DMS53 treated with DMSO at 0.1 percent for 48 hours (cell line): Measurements from ENCODE around the gene DUSP2.
A peak's percentile ranks its signal among the peaks of the same experiment; 100 is the strongest.

Experiments
- DNase-seq: peaks from one replicate; lab custom pipeline; 2025; ENCODE audit not compliant: unreplicated experiment; lab: John Stamatoyannopoulos, UW

Gene DUSP2

GRCh38 chr2:96131813-96132745, 13.2 kb downstream of the DUSP2 start:
- DNase-seq, result no peak

DNA sequence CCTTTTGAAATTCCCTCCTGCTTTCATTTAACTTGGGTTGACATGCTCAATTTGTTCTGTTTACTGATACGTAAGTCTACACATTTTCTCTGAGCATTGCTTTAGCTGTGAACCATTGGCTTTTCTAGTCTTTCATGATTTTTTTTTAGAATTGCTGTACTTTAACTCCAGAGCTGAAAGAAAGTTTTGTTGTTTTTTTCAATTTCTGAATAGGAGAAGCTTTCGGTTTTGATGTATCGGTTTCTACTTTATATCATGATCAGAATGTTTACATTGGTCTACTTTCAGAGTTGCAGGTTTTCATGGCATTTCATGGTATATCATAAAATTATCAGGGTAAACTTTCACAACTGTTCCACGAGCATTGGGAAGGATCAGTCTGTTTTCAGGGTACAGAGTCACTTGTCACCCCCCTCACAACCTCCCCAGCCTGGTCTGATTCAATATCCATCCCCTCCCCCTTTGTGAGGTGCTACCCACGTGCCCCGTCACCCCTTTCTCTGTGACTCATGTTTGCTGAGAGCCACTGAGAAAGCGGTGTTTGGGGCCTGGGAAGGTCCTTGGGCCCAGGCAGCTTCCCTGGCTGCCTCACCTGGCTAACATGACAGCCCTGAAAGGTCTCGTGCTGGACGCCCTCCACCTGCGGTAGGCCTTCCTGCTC, 14.0 kb downstream of the DUSP2 start:
- no peak for DNase-seq

DNA sequence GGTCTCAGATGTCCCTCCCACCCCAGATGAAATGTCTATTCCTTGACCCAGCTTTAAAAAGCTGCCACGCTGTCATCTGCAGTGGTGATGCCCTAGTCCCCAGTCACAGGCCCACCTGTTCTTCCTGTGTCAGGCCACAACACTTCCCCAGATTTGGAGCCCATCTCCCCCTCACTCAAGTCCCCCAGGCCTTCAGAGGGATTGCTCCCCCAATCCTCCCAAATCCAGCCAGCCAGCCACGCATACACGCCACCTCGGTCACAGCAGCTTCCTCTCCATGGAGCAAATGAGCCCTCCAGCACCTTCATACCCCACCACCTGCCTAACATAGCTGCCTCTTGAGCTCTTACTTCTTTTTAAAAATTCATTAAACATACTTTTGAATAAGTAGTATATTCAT, 14.8 kb downstream of the DUSP2 start:
- DNase-seq, result no peak

DNA sequence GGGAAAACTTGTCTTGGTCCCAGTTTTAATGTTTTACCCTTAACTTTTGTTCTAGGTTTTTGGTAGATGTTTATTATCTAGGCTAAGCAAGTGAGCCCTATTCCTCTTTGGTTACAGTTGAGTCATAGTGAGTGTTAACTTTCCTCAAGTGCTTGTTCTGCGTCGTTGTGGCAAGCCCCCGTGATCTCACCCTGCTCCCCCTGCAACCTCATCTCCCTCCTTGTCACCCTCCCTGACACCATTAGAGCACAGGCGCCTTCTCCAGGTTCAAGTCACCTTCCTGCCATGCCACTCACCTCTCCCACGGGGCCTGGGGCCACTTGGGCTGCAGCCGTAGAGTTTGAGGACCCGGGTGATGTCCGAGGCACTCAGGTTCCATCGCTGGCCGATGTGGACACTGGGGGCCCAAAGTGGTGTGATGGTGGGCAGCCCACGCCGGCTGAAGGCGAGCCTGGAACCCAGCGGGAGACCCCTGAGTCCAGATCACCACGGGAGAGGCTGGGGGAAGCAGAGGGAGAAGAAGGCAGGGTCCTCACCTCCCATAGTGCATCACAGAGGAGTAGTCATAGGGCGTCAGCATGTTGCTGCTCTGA, 15.6 kb downstream of the DUSP2 start:
- no peak for DNase-seq

GRCh38 chr2:96128456-96128855, 16.8 kb downstream of the DUSP2 start:
- no peak for DNase-seq

DNA sequence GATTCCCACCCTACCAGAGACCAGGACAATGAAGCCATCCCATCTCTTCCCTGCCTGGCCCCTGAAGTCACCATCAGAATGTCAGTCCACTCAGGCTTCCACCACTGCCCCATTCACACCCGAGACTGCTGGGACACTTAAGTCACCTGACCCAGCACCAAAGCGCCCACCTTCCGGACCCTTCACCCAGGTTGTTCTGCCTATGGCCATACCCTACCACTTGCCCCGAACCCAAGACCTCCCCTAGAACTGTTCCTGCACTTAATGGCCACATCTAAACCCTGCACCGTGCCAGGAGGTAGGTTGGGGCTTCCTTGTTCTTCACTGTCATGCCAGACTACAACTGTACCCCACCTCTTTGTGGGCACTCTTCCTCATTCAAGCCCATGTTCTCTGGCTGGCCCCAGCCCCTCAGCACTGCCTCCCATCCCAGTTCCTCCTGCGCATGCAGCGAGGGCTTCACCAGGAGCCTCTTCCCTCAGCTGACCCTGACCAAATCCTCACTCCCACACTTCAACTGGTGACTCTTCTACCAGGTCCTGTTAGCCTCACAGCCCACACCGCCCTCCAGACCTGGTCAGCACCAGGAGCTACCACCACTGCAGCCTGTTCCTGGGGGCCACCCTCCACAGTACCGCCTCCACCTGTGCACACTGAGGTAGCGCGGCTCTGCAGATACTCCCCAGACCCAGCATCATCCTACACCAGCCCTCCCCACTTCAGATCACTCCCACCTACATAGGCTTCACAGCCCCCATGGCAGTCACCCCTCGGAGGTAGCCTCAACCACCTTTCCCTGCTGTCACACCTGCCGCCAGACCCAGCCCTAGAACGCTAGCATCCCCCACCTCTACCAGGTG, 20.6 kb downstream of the DUSP2 start:
- no peak for DNase-seq

- DNase-seq, result no peak
Measured at GRCh38 chr2:96123936-96124335, 21.3 kb downstream of the DUSP2 start.

DNA sequence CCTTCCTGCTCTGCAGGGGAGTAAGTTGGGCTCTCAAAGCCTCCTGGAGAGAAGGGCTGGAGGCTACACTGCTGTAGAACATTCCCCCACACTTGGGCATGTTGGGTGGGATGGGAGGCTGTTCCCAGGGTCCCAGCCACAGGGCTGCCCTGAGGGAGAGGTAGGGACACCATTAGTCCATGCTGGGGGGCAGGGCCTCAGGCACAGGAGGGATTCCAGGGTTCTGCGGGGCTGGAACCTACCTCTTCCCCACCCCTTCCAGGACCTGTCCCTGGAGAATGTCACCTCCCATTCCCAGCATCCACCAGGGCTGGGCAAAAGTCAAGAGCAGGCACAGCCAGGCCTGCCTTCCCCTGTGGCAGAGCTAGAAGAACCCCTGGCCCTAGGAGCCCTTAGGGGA, 21.9 kb downstream of the DUSP2 start:
- DNase-seq, result no peak

DNA sequence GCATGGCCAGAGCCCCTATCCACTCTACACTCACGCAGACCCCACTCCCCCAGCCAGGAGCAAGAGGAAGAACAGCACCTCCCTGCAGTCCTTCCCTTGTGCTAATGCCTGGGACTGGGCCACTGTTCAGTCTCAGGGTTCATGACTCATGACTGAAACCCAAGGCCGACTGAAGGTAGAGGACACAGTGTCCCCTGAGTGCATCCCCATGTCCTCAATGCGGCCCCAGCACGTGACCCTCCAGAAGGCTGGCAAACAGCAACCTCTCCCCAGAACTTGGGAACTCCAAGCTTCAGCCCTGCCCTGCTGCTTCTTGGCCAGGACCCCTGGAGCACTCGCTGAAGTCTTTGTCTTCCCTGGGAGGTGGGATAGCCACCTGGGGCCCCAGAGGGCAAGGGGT, 22.8 kb downstream of the DUSP2 start:
- DNase-seq, result no peak

GRCh38 chr2:96121414-96121813, 23.8 kb downstream of the DUSP2 start:
- DNase-seq, result no peak

- no peak for DNase-seq
Measured at GRCh38 chr2:96120991-96121390, 24.2 kb downstream of the DUSP2 start.

- no peak for DNase-seq
Measured at GRCh38 chr2:96120091-96120720, 25.0 kb downstream of the DUSP2 start.

- no peak for DNase-seq
Measured at GRCh38 chr2:96119389-96119751, 25.9 kb downstream of the DUSP2 start.

- no peak for DNase-seq
Measured at GRCh38 chr2:96118698-96119388, 26.4 kb downstream of the DUSP2 start.

- no peak for DNase-seq
Measured at GRCh38 chr2:96117701-96118588, 27.3 kb downstream of the DUSP2 start.

DNA sequence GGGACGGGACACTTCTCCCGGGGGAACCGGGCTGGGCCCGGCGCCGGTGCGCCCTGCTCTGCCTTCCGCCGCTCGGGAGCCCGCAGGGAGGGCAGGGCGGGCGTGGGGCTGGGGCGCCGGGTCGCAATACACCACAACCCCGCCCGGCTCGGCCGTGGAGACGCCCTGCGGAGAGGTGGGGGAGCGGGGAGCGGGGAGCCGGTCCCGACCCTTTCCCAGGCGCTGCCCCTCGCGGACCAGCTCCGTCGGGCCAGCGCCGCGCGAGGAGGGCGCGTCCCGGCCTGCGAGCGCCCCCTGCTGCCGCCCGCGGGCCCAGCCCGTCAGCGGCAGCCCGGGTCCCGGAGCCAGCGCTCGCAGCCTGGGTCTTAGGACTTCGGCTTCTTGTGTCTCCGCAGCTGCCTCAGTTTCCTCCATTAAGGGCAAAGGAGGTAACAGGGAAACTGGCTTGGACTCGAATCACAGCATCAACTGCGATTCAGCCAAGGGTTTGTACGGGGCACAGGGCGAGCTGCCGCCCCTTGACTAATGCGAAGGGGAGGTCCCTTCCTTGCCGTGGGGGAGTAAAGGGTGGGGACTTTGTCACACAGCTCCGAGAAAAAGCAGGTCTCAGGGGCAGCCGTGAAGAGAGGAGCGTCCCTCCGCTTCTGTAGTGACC, 28.2 kb downstream of the DUSP2 start:
- DNase-seq, result peak; percentile 26

DNA sequence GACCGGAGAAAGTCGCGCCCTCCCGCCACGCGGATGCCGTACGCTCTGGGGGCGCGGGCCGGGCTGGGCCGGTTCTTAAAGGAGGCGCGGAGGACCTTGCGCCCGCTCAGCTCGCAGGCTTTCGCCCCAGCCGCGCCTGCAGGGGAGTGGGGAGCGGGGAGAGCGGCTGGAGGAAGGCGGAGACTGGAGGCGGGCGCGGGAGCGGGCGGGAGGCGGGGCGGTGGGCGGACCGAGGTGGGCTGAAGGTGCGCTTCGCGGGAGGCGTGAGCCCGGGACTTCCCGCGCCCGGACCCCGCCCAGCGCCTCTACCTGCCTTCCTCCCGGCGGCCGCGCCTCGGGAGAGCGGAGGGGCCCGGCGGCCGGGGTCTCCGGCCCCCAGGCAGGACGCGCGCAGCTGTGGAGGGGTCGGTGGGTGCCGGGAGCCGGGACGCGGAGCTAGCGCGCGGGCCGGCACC, 28.8 kb downstream of the DUSP2 start, which contains the start of gene ADRA2B:
Gene ADRA2B, minus strand, starts transcription at position 148 of the 455 bp plus-strand sequence. CDS start 422 bp downstream, outside the sequence.
- peak; percentile 43 for DNase-seq
